Omental fat pad (tissue), 4 donors: ENCODE data around the gene GRHPR. TPM values are rescaled to one million over a fixed set of nuclear protein-coding genes. Genes with fewer than 3 reads are reported as not detected.
"Not testable (repeated sequence)": the region's sequence is repeated elsewhere in the genome, so short reads cannot be mapped to it uniquely, and the experiment has no call there.

Experiments used
- ATAC-seq: fragments of 150-250 bp; one replicate; pipeline ENCODE4 v1.9.1; 2016; ENCODE audit warnings: mild to moderate bottlenecking, moderate library complexity; ENCODE audit not compliant: low FRiP score
- DNase-seq: peaks from one replicate; pipeline ENCODE4 v3.0.0-alpha.2; 2019; ENCODE audit warnings: low spot score
- CTCF ChIP-seq, 3 donors: fragments of 450-650 bp; IDR thresholded peaks; one replicate each; pipeline ENCODE4 v1.5.1; 2016 to 2017; ENCODE audit warnings: antibody characterized with exemption in 3 of 3, mild to moderate bottlenecking in 3 of 3, moderate library complexity in 2 of 3
- total RNA-seq, 4 donors: library from RNA; depleted of rRNA; stranded (reverse); fragments of >200 nt; gene quantifications; one replicate each; pipeline ENCODE4 v1.1.0, GENCODE V29; 2016

Gene GRHPR
- total RNA-seq, 4 donors from 2014 or later, result 92.8 to 162 (median 142) TPM

- no peak for TF ChIP-seq CTCF (IDR thresholded peaks at IDR 0.05)
- peak; percentile 48 for DNase-seq
- ATAC-seq, result peak; percentile 33
These were observed 43.7 kb downstream of the GRHPR start for GRCh38 chr9:37466037-37466709.

GRCh38 chr9:37467530-37467929 is 45.0 kb downstream of the GRHPR start:
- not testable (repeated sequence) for ATAC-seq

GRCh38 chr9:37468620-37469019 is 46.1 kb downstream of the GRHPR start:
- no peak for ATAC-seq
- TF ChIP-seq CTCF (IDR thresholded peaks at IDR 0.05), result no peak

More at GRCh38 chr9:37467530-37467929, 45.0 kb downstream of the GRHPR start:
- DNase-seq, result not testable (repeated sequence)

GRCh38 chr9:37471942-37472684 is 49.6 kb downstream of the GRHPR start:
- no peak for TF ChIP-seq CTCF (IDR thresholded peaks at IDR 0.05)
- DNase-seq (no peak), ATAC-seq (peak; percentile 91)

More at GRCh38 chr9:37468620-37469019, 46.1 kb downstream of the GRHPR start:
- DNase-seq, result no peak

- DNase-seq, ATAC-seq: not testable (repeated sequence)
These were observed 51.5 kb downstream of the GRHPR start for GRCh38 chr9:37473982-37474381.

GRCh38 chr9:37474438-37474837 is 51.9 kb downstream of the GRHPR start:
- no peak for TF ChIP-seq CTCF (IDR thresholded peaks at IDR 0.05)
- ATAC-seq (no peak), DNase-seq (no peak)

- DNase-seq (no peak), ATAC-seq (no peak)
- TF ChIP-seq CTCF (IDR thresholded peaks at IDR 0.05), result no peak
These were observed 54.4 kb downstream of the GRHPR start for GRCh38 chr9:37476930-37477329.

- DNase-seq, ATAC-seq: not testable (repeated sequence)
These were observed 54.9 kb downstream of the GRHPR start for GRCh38 chr9:37477443-37477842.

- not testable (repeated sequence) for DNase-seq, ATAC-seq
These were observed 55.6 kb downstream of the GRHPR start for GRCh38 chr9:37477987-37478619.
